K562 (cell line): ENCODE results near the gene GNAT2.
"Not testable (repeated sequence)": the region's sequence is repeated elsewhere in the genome, so short reads cannot be mapped to it uniquely, and the experiment has no call there.

Experiments used
- BRF2 ChIP-seq: IDR thresholded peaks from 3 replicates; pipeline ENCODE4 v1.6.1; 2011; ENCODE audit warnings: borderline replicate concordance, mild to moderate bottlenecking; ENCODE audit not compliant: insufficient read length, insufficient read depth
- IRF2 ChIP-seq: sonication (generic); formaldehyde crosslinking; IDR thresholded peaks from 2 replicates; pipeline ENCODE4 v1.8.1; 2022; ENCODE audit warnings: mild to moderate bottlenecking, missing genetic modification reagents
- JUND ChIP-seq, 2 experiments: IDR thresholded peaks; 2 replicates in 1 of 2; 3 replicates in 1 of 2; pipeline ENCODE4 v1.6.1; 2011; ENCODE audit warnings: borderline replicate concordance in 2 of 2, low read depth in 2 of 2, low read length in 2 of 2, improper control_type of control experiment in 1 of 2, missing biosample characterization in 1 of 2, missing genetic modification characterization in 1 of 2, missing genetic modification reagents in 1 of 2
- MNT ChIP-seq, 2 experiments: fragments of 450-650 bp; conservative IDR thresholded peaks; 2 replicates each; pipeline ENCODE4 v1.6.1; 2017; ENCODE audit warnings: mild to moderate bottlenecking in 2 of 2, moderate library complexity in 2 of 2
- ZFP36 ChIP-seq: fragments of 150-350 bp; IDR thresholded peaks from 2 replicates; pipeline ENCODE4 v1.6.1; 2018; ENCODE audit warnings: low read length, low read depth; ENCODE audit not compliant: partially characterized antibody
- ZNF274 ChIP-seq: IDR thresholded peaks from 2 replicates; pipeline ENCODE4 v1.6.1; 2011; ENCODE audit warnings: low read depth, mild to moderate bottlenecking, low read length, moderate library complexity, borderline replicate concordance
- ZNF77 ChIP-seq: fragments of 250-450 bp; sonication (Bioruptor Pico); IDR thresholded peaks from 2 replicates; pipeline ENCODE4 v1.5.0; 2020

GRCh38 chr1:109660691-109661026 lies 41.2 kb upstream of the GNAT2 start:
- TF ChIP-seq IRF2; ZFP36; ZNF77; JUND (IDR thresholded peaks at IDR 0.05; ENCODE audit: borderline replicate concordance, low read depth, low read length); JUND (tag; IDR thresholded peaks at IDR 0.05; ENCODE audit: borderline replicate concordance, low read depth, low read length); BRF2; ZNF274; MNT (conservative IDR thresholded peaks at IDR 0.05): not testable (repeated sequence)
